Skeletal muscle cell (primary cell): Measurements from ENCODE around the gene ATRAID.
"Not testable (repeated sequence)": the region's sequence is repeated elsewhere in the genome, so short reads cannot be mapped to it uniquely, and the experiment has no call there.

ENCODE experiments used
- DNase-seq: peaks from one replicate; pipeline ENCODE4 v3.0.0-alpha.2; 2010; ENCODE audit warnings: low read depth
- H3K4me3 ChIP-seq: 2 replicates; pipeline ENCODE4 v1.5.1; 2011; ENCODE audit warnings: low read depth, mild to moderate bottlenecking, control low read depth, low read length, moderate library complexity

The ATRAID gene

DNA sequence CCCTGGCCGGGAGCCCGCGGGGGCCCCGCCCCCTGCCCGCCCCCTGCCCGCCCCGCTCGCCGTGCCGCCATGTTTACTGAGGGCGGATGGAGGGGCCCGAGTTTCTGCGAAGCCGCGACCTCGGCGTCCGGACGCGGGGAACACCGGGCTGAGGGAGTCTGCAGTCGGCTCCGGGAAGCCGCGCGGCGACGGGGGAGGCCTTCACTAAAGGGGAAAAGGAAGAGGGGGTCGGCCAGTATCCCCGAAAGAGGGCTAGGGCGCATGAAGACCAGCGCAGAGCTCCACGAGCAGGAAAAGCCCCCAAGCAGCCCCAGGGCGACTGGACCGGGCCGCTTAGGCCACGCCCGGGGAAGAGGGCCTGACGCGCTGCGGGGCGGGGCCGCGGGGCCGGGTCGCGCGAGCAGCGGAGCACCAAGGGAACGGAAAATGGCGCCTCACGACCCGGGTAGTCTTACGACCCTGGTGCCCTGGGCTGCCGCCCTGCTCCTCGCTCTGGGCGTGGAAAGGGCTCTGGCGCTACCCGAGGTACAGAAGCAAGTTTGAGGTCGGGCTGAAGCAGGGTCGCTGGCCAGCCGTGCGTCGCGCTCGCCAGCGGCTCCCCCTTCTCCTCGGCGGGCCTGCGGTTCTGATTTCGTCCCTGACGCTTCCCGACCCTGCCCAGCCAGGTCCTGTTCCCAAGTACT lies at the start of gene ATRAID, which contains the start of gene SLC5A6:
TSS of gene ATRAID (plus strand) at position 99 of the 683 bp plus-strand sequence. CDS start at position 427, 328 bp downstream.
TSS of gene SLC5A6 (minus strand) at position 326 of the 683 bp plus-strand sequence. CDS start 4,618 bp downstream, outside the sequence.
- DNase-seq = peak; percentile 52
- peak within 1 kb of the TSS; percentile 77 for H3K4me3 ChIP-seq

GRCh38 chr2:27162151-27163121 lies 49.4 kb upstream of the ATRAID start:
- DNase-seq = no peak

DNA sequence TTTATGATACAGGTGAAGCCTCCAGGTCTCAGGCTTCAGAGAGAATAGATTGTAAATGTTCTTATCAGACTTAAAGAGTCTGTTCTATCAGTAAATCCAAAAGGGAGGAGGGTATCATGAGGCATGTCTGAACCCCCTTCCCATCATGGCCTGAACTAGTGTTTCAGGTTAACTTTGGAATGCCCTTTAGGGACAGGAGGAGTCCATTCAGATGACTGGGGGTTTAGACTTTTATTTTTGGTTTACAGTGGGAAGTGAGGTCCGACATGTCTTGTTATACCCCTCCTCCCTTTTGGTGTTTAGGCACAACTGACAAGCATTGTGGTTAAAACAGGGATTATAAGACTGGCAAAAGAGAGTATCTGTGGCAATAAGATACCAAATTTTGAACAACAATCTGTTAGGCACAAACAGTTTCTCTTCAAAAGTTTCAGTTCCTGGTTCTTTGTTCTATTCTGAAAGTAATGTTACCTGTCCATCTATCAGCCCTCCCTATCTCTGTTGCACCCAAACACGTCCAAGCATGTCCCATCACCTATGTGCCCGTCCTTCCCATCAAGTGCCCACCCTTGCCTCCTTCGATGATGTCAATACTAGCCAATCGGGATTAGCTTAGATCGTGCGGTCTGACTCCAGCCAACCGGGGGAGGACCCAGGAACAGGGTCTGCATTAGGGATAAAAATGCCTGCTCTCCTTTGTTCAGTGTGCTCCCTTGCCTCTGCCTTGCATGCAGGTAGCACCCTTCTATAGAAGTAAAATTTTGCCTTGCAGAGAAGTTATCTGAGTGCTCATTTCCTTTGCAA lies 46.7 kb upstream of the ATRAID start:
- DNase-seq = no peak
- H3K4me3 ChIP-seq = no peak overlapping the region

More at GRCh38 chr2:27162151-27163121, 49.4 kb upstream of the ATRAID start:
- H3K4me3 ChIP-seq = no peak overlapping the region

DNA sequence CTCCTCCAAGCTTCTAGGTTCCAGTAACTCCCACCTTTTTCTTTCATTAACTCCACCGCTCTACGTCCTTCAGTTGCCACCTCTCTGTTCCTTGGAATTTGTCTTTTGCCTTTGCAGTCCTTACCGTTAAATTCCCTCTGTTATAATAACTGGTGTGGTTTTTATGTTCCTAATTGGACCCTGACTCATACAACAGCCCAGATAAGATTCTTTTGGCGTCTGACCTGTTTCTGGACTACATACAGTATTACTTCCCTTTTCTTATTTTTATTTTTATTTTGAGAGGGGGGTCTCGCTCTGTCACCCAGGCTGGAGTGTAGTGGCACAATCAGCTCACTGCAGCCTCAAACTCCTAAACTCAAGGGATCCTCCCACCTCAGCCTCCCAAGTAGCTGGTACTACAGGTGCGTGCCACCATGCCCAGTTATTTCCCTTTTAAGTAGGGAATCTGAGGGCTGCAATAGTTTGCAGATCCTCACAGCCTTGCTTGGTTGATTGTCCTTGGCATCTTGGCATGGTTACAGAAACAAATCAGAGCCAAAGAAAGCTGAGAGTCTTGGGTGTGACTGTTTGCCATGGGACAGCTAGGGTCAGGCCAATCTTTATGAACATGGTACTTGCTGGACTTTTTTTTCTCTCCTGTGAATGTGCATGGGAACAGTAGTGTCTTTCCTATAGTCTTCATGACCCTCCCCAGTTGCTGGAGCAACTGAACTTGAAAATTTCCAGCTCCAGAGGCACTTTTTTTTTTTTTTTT lies 41.1 kb upstream of the ATRAID start:
- no peak for DNase-seq
- no peak overlapping the region for H3K4me3 ChIP-seq

- no peak for DNase-seq
- H3K4me3 ChIP-seq = no peak overlapping the region
These were observed 40.4 kb upstream of the ATRAID start for GRCh38 chr2:27171351-27171848.

GRCh38 chr2:27174638-27175037 lies 37.2 kb upstream of the ATRAID start:
- no peak for DNase-seq
- H3K4me3 ChIP-seq = no peak overlapping the region

DNA sequence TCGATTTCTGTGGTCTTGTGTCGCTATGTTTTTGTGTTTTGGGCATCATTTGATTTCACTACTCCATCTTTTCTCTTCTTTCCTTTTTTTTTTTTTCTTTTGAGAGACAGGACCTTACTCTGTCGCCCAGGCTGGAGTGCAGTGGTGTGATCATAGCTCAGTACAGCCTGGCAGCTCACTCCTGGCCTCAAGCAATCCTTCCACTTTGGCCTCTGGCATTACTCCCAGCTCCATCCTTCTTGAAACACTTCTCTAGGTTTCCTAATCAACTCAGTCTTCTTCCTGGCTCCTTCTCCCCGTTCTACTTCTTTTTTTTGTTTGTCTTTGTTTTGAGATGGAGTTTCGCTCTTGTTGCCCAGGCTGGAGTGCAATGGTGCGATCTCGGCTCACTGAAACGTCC lies 36.5 kb upstream of the ATRAID start:
- no peak for DNase-seq
- H3K4me3 ChIP-seq = no peak overlapping the region

GRCh38 chr2:27175781-27176180 lies 36.1 kb upstream of the ATRAID start:
- DNase-seq, H3K4me3 ChIP-seq: not testable (repeated sequence)

DNA sequence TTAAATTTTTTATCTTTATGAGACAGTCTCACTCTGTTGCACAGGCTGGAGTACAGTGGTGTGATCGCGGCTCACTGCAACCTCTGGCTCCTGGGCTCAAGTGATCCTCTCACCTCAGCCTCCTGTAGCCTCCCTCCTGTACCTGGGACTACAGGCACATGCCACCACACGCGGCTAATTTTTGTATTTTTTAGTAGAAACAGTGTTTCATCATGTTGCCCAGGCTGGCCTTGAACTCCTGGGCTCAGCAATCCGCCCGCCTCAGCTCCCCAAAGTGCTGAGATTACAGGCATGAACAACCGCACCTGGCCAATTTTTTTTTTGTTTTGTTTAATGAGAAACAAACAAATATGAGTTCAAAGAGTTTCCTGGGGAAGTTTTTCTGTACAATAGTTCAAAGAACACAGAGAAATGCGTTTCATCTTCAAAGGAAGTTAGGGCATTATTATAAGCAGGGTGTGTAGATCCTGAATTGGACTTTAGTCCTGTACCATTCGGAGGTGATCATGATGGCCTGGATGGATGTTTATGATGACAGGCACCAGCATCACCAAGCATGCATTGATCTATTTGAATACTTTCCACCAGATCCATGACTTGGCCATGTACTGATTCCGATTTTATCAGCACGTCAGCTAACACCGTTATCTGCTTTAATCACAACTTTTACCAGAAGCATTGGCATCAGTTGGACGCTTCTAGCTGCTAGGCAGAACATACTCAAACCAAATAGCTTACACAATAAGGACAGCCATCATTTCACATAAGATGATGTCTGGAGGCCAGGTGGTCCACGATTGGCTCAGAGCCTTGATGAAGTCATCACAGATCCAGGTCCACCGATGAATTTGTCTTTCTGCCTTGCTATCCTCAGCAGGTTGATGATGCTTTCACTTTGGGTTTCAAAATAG lies 34.1 kb upstream of the ATRAID start:
- no peak overlapping the region for H3K4me3 ChIP-seq
- no peak for DNase-seq

- no peak for DNase-seq
- H3K4me3 ChIP-seq = no peak overlapping the region
These were observed 33.4 kb upstream of the ATRAID start for GRCh38 chr2:27178469-27178868.

GRCh38 chr2:27179344-27180000 lies 32.4 kb upstream of the ATRAID start:
- DNase-seq = no peak
- H3K4me3 ChIP-seq = no peak overlapping the region

- no peak overlapping the region for H3K4me3 ChIP-seq
- peak; percentile 43 for DNase-seq
These were observed 29.5 kb upstream of the ATRAID start for GRCh38 chr2:27182346-27182745.

- H3K4me3 ChIP-seq = no peak overlapping the region
- no peak for DNase-seq
These were observed 27.7 kb upstream of the ATRAID start for GRCh38 chr2:27184115-27184514.

DNA sequence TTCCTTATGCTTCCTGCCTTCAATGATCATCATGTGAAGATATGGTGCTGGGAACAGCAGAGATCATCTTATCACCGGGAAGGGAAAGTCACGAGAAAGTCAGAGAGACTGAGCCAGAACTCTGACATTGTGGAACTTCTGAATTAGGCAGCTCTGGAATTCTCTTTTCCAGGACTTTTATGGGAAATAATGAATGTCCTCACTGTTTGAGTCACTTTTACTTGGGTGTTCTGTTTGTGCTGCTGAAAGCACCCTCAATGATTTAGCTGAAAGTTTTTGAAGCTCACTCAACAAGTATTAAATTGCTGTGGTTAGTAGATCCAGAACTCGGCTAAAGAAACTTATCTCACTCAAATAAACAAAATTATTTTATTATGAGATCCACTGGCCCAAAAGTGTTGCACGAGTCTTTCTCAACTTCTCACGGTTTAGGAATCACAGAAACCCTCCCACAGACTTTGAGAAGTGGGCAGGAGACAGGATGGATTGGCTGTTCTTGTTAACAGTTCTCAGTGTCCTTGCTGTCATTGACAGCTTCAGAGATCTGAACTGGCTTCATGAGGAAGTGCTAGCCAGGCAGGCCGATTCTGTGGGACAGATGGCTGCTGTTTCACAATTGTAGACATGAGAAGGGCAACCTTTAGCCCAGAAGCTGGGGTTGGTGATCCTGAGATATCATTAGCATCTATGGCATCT lies 26.4 kb upstream of the ATRAID start:
- H3K4me3 ChIP-seq = no peak overlapping the region
- DNase-seq = no peak

GRCh38 chr2:27186613-27187345 lies 25.1 kb upstream of the ATRAID start:
- DNase-seq = no peak
- H3K4me3 ChIP-seq = no peak overlapping the region

GRCh38 chr2:27189989-27190388 lies 21.9 kb upstream of the ATRAID start:
- no peak for DNase-seq
- H3K4me3 ChIP-seq = no peak overlapping the region
